Activated CD8-positive, alpha-beta memory T cell treated with anti-CD3 and anti-CD28 coated beads, Interleukin-2, amount 50 U/mL, for 24 hours (primary cell): ENCODE measurements around the gene POGLUT2.
"Not testable (repeated sequence)": the region's sequence is repeated elsewhere in the genome, so short reads cannot be mapped to it uniquely, and the experiment has no call there.

Source experiments
- DNase-seq: peaks from one replicate; pipeline ENCODE4 v3.0.0-alpha.2; 2020; ENCODE audit errors: extremely low read depth

Gene POGLUT2

DNA sequence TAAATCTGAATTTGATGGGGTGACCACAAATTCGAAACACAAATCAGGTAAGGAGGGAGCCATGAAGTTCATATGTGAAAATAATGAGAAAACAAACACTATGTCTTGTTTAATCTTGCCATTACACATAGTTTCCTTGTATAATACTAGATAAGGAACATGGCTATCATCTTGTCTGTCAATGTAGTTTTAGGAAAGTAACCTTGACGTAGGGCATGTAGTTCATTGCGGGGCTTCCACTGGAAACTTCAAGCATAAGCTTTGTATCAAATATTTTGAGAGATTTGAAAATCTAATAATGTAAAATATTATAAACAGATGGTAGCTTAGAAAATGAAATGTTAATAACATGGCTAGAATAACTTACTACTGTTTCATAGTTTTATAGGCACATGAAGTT is 8.9 kb upstream of the POGLUT2 start:
- DNase-seq: no peak

DNA sequence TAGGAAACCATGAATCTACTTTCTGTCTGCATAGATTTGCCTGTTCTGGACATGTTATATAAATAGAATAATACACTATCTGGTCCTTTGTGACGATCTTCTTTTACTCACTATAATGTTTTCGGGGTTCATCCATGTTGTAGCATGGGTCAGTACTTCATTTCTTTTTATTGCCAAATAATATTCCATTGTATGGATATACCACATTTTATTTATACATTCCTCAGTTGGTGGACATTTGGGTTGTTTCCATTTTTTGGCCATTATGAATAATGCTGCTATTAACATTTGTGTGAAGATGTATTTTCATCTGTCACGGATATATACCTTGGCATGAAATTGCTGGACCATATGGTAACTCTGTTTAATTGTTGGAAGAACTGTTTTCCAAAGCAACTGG is 6.9 kb upstream of the POGLUT2 start:
- DNase-seq: no peak

DNA sequence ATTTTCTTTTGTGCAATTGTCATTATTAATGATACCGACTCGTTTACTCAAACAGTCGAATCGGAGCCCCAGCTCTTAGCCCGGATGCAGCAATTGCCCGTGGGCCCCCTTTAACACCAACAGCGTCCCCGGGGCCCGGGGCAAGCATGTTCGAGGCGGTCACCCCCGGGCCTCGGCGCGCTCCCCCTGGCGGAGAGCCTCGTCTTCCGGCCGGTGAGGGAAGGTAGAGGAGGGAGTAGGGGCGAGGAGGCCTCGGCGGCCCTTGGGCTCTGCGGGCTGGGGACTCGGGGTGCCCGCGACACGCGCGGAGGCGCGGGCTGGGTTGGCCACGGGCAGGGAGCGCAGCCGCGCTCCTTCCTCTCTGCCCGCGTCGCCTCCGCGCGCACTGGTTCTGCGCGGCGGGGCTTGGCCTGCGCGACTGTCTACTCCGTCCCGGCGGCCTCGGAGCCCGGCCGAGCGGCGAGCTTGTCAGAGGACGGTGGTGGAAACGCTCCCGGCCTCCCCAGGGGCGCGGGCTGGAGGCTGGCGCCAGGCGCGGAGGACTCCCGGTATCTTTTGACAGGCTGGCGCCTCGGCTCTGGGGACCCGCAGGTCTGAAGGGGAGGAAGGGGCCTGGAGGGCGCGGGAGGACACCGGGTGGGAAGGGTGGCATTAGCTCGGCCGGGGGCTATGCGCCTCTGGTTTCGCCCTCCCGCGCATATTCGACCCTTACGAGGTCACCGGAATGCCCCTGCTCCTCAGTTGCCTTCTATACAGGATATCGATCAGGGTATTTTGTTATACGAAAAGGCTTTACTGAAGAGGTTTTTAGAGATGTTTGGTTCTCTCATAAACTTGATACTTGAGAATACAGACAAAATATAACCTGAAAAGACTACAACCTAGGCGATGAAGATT is 1.6 kb upstream of the POGLUT2 start:
- DNase-seq: peak; percentile 49

DNA sequence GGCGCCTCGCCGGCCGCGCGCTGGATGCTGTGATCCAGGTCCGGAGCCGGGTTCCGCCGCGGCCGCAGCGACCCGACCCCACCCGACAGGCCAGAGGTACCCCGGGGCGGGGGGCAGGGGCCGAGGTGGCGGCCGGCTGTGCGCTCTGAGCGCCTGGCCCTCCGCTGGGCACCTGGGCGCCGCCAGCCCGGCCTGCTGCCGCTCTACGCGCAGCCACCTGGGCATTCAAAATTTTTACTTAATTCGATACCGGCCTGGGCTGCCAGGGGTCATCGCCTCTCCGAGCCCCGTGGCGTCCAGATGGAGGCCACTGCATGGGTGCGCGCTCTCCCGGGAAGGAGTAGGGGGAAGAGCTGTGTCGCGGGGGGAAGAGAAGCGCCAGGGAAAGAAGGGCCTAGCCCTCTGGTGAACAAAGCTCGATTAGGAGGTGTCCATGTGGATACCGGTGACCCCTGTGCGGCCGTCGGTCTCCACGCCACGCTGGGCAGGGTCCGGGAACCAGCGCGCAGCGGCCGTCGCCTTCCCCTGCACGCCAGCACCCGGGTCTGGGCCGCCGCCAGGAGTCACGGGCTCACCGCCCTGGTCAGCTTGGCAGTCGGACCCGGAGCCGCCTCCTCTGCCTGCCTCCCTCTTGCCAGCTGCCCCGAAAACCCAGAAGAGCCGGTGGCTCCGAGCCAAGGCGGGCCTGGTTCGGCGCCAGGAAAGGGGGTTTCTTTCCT is 809 bp upstream of the POGLUT2 start:
- DNase-seq: no peak

DNA sequence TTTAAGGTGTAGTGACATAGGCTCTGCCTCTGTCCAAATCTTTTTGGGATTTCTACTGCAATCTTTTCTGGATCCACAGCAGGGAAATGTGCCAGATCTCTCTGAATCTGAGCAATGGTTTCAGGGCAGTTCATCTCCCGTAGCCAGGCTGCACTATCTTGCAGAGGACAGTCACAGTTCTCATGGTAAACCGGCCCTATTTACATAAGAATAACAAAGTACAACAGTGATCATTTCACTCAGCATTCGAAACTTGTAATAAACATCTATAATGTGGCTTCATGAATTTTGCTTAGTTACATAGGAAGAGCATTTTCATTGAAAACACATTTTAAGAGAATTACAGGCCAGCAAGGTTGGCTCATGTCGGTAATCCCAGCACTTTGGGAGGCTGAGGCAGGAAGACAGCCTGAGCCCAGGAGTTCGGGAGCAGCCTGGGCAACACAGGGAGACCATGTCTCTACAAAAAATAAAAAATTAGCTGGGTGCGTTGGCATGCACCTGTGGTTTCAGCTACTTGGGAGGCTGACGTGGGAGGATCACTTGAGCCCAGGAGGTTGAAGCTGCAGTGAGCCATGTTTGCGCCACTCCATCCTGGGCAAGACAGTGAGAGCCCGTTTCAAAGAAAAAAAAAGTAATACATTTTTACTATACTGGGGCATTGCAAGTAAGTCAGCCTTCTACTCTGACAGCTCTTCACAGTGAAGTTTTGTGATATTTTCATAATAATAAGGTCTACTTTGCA is 5.0 kb downstream of the POGLUT2 start:
- no peak for DNase-seq

DNA sequence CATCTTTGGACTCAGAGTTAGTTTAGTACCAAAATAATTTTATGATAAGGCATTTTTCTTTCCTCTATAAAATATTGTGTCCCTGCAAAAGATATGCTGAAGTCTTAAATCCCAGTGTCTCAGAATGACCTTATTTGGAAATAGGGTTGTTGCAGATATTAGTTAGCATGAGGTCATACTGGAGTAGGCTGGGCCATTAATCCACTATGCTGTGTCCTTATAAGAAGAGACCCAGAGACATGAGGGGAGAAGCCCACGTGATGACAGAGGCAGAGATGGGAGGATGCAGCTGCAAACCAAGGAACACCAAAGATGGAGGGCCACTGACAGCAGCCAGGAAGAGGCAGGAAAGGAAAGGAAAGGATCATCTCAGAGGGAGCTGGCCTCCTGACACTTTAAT is 6.4 kb downstream of the POGLUT2 start:
- DNase-seq: no peak

DNA sequence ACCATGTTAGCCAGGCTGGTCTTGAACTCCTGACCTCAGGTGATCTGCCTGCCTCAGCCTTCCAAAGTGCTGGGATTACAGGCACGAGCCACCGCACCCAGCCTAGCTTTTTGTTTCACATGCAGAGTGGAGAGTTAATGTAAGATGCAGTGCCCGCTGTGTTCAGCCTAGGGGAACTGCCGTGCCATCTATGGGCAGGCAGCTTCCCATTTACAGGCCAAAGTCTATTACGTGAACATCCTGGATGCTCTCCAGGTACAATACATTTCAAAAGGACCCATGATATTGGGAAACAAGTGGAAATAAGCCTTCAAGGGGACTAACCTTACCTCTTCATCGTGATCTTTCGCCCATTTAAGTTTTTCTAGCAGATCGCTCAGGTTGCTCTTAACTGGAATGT is 10.1 kb downstream of the POGLUT2 start:
- no peak for DNase-seq

DNA sequence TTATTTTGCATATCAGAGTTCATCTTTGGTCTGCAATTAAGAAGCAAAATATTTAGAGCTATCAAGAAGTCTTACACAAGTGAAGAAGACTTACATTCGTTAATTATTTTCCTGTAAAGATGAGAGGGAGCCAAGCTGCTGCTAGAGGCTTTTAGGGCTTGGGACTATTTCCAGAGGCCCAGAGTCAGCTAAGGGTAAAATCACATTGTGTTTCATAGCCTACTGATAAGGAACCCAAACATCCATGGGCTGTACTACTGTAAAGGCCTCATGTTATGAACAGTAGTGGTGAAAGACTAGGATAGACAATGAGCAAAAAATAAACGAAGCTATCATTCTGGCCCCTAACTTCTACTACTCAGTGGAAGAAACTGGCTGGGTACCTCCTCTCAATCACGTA is 14.3 kb downstream of the POGLUT2 start:
- DNase-seq: no peak

DNA sequence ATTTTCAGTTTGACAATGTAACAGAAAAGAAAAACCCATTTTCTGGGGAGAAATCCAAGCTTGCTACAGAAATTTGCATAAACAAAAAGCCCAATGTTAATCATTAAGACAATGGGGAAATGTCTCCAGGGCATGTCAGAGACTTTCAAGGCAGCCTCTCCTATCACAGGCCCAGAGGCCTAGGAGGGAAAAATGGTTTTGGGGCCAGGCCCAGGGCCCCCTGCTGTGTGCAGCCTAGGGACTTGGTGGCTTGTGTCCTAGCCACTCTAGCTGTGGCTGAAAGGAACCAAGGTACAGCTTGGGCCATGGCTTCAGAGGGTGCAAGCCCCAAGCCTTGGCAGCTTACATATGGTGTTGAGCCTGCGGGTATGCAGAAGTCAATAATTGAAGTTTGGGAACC is 17.2 kb downstream of the POGLUT2 start:
- no peak for DNase-seq

DNA sequence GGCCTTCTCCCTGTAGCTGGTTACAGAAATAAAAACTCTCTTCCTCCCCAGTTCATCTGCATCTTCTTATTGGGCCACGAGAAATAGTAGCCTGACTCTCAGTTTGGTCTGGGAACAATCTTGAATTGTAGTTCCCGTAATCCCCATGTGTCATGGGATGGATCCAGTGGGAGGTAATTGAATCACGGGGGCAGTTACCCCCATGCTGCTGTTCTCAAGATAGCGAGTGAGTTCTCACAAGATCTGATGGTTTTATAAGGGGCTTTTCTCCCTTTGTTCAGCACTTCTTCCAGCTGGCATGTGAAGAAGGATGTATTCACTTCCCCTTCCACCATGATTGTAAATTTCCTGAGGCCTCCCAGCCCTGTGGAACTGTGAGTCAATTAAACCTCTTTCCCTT is 18.1 kb downstream of the POGLUT2 start:
- not testable (repeated sequence) for DNase-seq

DNA sequence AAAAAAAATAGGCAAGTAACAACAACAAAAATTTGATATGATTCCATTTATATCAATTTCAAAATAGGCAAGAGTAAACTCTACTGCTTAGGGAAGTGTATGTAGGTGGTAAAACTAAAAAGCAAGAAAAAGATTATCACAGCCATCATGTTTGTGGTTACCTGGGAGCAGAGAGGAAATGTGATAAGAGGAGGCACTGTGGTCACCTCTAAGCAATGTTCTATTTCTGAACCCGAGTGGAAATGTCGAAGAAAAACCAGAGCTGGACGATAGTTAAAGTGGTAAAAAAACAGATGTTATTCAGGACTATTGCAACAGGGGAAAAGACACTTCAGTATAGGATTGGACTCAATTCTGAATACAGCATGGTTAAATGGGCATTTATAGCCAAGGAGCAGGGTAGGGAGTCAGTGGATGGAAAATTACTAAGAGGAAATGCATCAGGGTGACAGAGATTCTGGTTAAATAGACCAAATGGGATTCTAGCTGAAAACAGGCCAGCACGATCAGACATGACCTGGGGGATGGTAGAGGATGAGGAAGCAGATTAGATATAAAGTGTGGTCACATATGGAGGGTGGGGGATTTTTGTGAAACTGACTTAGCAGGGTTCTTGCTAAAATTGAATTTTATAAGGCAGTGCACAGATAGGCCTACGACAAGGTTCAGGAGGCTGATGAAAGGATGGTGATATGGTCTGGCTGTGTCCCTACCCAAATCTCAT is 19.2 kb downstream of the POGLUT2 start:
- DNase-seq: no peak

DNA sequence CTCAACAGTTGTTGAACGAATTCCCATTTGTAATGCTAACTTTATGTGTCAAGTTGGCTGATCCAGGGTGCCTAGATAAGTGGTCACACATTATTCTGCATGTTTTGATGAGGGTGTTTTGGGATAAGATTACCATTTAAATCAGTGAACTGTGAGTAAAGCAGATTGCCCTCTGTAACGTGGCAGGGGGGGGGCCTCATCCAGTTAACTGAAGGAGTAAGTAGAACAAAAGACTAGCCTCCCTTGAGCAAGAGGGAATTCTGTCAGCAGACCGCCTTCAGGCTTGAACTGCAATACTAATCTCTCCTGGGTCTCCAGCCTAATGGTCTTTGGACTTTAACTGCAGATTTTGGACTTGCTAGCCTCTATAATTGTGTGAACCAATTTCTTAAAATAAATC is 21.0 kb downstream of the POGLUT2 start:
- DNase-seq: no peak

DNA sequence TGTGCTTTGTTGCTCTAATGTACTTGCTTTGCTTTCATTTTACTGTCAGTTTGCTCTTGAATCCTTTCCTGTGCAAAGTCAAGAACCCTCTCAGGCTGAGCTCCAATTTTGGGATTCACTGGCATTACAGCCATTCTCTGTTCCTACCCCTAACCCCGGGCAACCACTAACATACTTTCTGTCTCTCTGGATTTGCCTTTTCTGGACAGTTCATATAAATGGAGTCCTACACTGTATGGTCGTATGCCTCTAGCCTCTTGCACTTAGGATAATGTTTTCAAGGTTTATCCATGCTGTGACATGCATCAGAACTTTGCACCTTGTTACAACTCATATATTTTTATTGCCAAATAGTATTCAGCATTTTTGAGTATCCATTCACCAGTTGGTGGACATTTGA is 22.5 kb downstream of the POGLUT2 start:
- DNase-seq: no peak

DNA sequence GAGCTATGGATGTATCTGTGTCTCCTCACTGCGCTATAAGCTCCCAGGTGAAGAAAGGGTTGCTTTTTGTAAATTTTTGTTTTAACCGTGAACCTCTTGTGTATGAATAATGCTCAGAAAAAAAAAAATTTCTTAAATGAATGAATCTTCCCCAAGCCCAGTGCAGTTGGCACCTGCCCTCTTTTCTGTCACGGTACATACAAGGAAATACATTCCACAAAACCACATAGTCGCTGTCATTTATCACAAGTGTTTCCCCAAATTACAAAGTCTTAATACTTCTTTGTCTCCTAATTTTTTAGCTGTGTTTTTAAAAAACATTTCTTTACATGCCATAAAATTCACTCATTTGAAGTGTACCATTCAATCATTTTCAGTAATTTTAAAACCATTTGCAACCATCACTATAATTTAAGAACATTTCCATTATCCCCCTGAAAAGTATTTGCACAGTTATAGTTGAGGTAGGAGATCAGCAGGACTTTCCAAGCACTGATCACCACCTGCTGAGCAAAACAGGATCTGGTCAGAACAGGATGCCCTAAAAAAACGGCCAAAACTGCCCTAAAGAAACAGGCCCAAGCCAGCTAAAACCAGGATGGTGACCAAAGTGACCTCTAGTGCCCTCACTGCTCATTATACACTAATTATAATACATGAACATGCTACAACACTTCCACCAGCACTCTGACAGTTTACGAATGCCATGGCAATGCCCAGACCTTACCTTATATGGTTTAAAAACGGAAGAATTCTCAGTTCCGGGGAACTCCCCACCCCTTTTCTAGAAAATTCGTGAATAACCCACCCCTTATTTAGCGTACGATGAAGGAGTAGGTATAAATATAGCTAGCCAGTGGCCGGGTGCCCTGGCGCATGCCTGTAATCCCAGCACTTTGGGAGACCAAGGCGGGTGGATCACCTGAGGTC is 23.9 kb downstream of the POGLUT2 start:
- DNase-seq: no peak

DNA sequence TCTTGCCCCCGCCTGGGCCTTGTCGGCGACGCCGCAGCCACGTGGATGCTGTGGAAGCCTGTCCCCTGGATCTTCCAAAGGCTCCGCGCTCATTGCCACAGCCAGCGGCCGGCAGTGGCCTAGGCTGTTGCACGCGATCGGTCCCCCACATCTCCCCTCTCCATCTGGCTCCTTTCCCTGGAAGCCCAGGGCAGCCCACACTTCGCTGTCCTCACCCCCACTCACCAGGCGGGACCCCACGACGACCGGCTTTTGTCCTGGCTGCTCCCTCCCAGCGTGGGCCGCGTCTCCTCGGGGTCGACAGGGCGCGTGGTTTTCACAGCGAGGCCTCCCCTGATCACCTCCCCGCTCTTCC is 24.6 kb downstream of the POGLUT2 start:
- no peak for DNase-seq

DNA sequence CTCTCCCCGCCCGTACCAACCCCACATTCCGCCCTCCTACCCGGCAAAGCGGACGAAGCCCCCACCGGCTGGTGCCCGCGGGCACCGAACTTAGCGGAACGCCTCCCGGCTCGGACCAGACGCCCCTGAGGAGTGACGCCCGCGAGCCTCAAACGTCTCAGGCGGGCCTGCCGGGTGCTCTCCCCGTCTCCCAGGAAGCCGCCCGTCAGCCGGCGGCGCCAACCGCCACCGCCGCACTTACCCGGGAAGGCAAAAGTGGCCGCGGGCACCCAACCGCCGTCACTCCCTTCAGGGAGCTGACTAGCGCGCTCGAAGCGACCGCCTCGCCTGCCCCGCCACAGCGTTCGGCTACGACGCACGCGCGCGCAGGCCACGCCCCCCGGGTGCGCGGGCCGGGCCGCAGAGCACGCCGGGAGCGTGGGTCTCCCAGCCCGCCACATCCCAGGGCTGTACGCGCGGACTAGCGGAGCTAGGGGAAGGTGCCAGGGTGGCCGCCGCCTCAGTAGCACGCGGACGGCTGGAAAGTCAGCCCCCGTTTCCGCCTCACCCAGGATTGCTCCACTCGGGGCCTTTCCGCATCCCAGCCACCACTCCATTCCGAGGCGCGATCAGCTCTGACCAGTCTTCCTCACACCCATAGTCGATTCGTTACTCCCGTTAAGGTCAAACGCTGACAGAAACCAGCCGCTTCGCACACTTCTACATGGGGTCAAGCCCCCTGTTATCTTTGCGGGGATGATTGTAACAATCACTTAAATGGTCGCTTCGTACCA is 25.1 kb downstream of the POGLUT2 start, which contains the start of gene TEX30:
TEX30 (minus strand) TSS at position 346 of the 773 bp plus-strand sequence. CDS start 3,760 bp downstream, outside the sequence.
- DNase-seq: peak; percentile 47

DNA sequence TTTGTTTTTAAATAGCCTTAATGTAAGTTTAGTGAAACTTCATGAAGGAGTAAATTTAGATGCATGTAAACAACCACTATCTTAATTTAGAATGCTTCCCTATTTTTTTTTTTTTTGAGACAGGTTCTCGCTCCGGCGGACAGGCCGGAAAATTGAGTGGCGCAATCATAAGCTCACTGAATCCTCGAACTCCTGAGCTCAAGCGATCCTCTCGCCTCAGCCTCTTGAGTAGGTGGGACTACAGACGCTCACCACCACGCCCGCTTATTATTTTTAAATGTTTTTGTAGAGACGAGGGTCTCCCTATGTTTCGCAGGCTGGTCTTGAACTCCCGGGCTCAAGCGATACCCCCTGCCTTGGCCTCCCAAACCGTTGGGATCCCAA is 26.7 kb downstream of the POGLUT2 start:
- no peak for DNase-seq

DNA sequence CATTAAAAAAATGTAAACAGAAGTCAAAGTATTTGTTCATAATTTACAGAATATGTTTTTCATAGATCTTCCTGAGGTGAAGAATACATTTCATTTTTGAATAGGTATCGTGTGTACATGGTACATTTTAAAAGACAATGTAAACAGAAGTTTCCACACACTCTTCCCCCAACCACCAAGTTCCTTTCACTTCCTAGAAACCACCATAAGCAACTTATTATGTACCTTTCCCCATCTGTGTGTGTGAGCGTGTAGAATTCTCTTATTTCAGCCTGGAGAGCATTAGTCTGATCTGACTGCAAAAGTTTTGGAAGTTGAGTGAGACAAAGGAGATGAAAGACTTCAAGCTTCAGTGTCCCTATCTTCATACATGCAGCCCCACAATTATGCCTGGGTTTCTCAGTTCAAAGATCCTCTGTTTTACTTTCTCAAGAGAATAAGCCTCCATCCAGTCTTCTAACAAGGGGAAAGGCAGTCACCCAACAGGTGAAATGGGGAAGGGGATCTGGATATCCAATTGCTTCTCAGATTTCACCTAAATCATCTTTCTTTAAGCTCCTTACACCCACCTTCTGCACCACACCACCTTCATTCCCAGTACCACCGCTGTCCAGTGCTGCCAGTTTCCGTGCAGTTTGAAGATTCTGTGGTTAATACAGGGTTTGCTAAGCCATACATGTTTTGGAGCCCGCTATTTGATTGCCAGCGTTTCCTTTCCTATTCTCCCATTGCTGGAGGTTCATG is 27.3 kb downstream of the POGLUT2 start:
- no peak for DNase-seq

DNA sequence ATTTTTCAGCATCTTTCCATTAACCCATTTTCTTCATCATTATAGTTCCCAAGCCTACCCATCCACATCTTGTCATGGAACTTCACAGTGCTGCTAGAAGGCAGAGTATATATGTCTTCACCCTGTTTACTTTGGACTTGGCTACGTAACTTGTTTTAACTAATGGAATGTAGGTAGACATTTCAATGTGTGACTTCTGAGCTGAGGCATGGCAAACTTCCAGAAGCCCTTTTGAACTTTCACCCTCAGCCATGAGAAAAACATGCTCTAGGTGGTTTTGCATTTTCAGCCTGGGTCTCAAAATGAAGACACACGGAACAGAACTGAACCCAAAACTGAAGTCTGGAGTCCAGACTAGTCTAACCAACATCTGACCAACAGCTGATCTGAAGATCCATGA is 28.3 kb downstream of the POGLUT2 start:
- no peak for DNase-seq
